Measurements from ENCODE around the gene KDELR3. TPM values are rescaled to one million over a fixed set of nuclear protein-coding genes. Genes with fewer than 3 reads are reported as not detected.

The KDELR3 gene
- polyA plus RNA-seq, 1 donor (not counting 4 experiments of a cell fraction or from before 2014, with no cell fraction given): 10.1 TPM

GRCh38 chr22:38487946-38488345, 20.1 kb downstream of the KDELR3 start:
- Histone ChIP-seq H3K4me1 (ENCODE audit: control insufficient read depth, extremely low read depth, insufficient read depth, low read length) (no peaks in the 10 kb centered on the region), H2AFZ (ENCODE audit: control insufficient read depth, low read length) (no peak overlapping the region), H3K27me3 (ENCODE audit: control insufficient read depth, extremely low read depth, insufficient read depth, low read length) (no peaks in the 10 kb centered on the region), H3K36me3 (ENCODE audit: control insufficient read depth in 2 of 2, extremely low read depth in 1 of 2, insufficient read depth in 2 of 2, low read length in 2 of 2) (peaks cover 46 to 70% of the 10 kb centered on the region in 2 experiments), H3K9me1 (ENCODE audit: control insufficient read depth, extremely low read depth, insufficient read depth, low read length) (peaks cover 3% of the 10 kb centered on the region), H3K9me3 (ENCODE audit: control insufficient read depth, low read depth, low read length) (no peaks in the 10 kb centered on the region), H3K27ac (ENCODE audit: control insufficient read depth, insufficient read depth, low read length) (no peak overlapping the region), H4K20me1 (ENCODE audit: control insufficient read depth, extremely low read depth, insufficient read depth, low read length) (peaks cover 25% of the 10 kb centered on the region), H3K79me2 (ENCODE audit: control insufficient read depth, insufficient read depth, low read length) (peaks cover 25% of the 10 kb centered on the region), H3K4me2 (ENCODE audit: control insufficient read depth, extremely low read depth, insufficient read depth, low read depth, low read length) (no peak overlapping the region), H3K4me3 (ENCODE audit: control insufficient read depth in 2 of 3, extremely low read depth in 1 of 3, insufficient read depth in 2 of 3, low read depth in 1 of 3, low read length in 3 of 3) (no peak overlapping the region), H3K9ac (ENCODE audit: control insufficient read depth, extremely low read depth, insufficient read depth, low read length) (no peak overlapping the region)
- TF ChIP-seq EZH2 (IDR thresholded peaks at IDR 0.05; ENCODE audit: low read length) (no peak), CTCF (optimal IDR thresholded peaks at IDR 0.05 in 1 of 3, IDR thresholded peaks at IDR 0.05 in 1 of 3, conservative IDR thresholded peaks at IDR 0.05 in 1 of 3; ENCODE audit: extremely low read depth in 1 of 3, insufficient read depth in 2 of 3, low read length in 3 of 3) (no peak)
- dilution Hi-C loops (cut with MboI; ENCODE audit: extremely low pct_ligation_motif_present, low sequenced_read_pairs): no loop called here
- DNase-seq (ENCODE audit: low read depth, low spot score) (no peak), FAIRE-seq (no peak)

- TF ChIP-seq EZH2 (IDR thresholded peaks at IDR 0.05; ENCODE audit: low read length) (no peak), CTCF (optimal IDR thresholded peaks at IDR 0.05 in 1 of 3, IDR thresholded peaks at IDR 0.05 in 1 of 3, conservative IDR thresholded peaks at IDR 0.05 in 1 of 3; ENCODE audit: extremely low read depth in 1 of 3, insufficient read depth in 2 of 3, low read length in 3 of 3) (no peak)
- H3K4me2 ChIP-seq (ENCODE audit: control insufficient read depth, extremely low read depth, insufficient read depth, low read depth, low read length): no peak overlapping the region
- H3K4me1 ChIP-seq (ENCODE audit: control insufficient read depth, extremely low read depth, insufficient read depth, low read length): no peaks in the 10 kb centered on the region
- dilution Hi-C loops (cut with MboI; ENCODE audit: extremely low pct_ligation_motif_present, low sequenced_read_pairs): no loop called here
- H3K79me2 ChIP-seq (ENCODE audit: control insufficient read depth, insufficient read depth, low read length): peaks cover 32% of the 10 kb centered on the region
- H2AFZ ChIP-seq (ENCODE audit: control insufficient read depth, low read length): no peak overlapping the region
- H3K27me3 ChIP-seq (ENCODE audit: control insufficient read depth, extremely low read depth, insufficient read depth, low read length): no peaks in the 10 kb centered on the region
- H3K27ac ChIP-seq (ENCODE audit: control insufficient read depth, insufficient read depth, low read length): no peak overlapping the region
- peaks cover 3% of the 10 kb centered on the region for H3K9me1 ChIP-seq (ENCODE audit: control insufficient read depth, extremely low read depth, insufficient read depth, low read length)
- no peak overlapping the region for H3K4me3 ChIP-seq (ENCODE audit: control insufficient read depth in 2 of 3, extremely low read depth in 1 of 3, insufficient read depth in 2 of 3, low read depth in 1 of 3, low read length in 3 of 3)
- no peak for FAIRE-seq
- DNase-seq (ENCODE audit: low read depth, low spot score): no peak
- H3K36me3 ChIP-seq (ENCODE audit: control insufficient read depth in 2 of 2, extremely low read depth in 1 of 2, insufficient read depth in 2 of 2, low read length in 2 of 2): peaks cover 49 to 72% of the 10 kb centered on the region in 2 experiments
- H3K9me3 ChIP-seq (ENCODE audit: control insufficient read depth, low read depth, low read length): no peaks in the 10 kb centered on the region
- H3K9ac ChIP-seq (ENCODE audit: control insufficient read depth, extremely low read depth, insufficient read depth, low read length): no peak overlapping the region
- H4K20me1 ChIP-seq (ENCODE audit: control insufficient read depth, extremely low read depth, insufficient read depth, low read length): peaks cover 19% of the 10 kb centered on the region
These were observed 21.2 kb downstream of the KDELR3 start for GRCh38 chr22:38489142-38489541.

Measured in keratinocyte (primary cell).